ENCODE data around the gene CNTLN. TPM values are rescaled to one million over a fixed set of nuclear protein-coding genes. Genes with fewer than 3 reads are reported as not detected.
A peak's percentile ranks its signal among the peaks of the same experiment; 100 is the strongest.

Gene CNTLN
- total RNA-seq, 1 experiment from 2014 or later, result 15.0 TPM

GRCh38 chr9:17229945-17230560 lies 95.2 kb downstream of the CNTLN start:
- H3K9me3 Mint-ChIP-seq, result no peaks in the 10 kb centered on the region
- no peak overlapping the region for H3K27ac ChIP-seq (ENCODE audit: insufficient read length, low read depth, low read length)
- no peak overlapping the region for H3K18ac ChIP-seq (ENCODE audit: insufficient read length, low read depth, low read length)
- no peaks in the 10 kb centered on the region for H3K4me1 ChIP-seq (ENCODE audit: insufficient read depth, low read length)
- H3K27me3 Mint-ChIP-seq (ENCODE audit: low read depth), result no peaks in the 10 kb centered on the region
- H3K4me2 ChIP-seq (ENCODE audit: insufficient read depth, insufficient read length, low read length), result no peak overlapping the region
- no peak overlapping the region for H4K91ac ChIP-seq (ENCODE audit: insufficient read length, low read depth, low read length)
- no peaks in the 10 kb centered on the region for H3K9me3 ChIP-seq (ENCODE audit: control insufficient read depth, low read depth, low read length)
- no peak overlapping the region for H2BK12ac ChIP-seq (ENCODE audit: insufficient read length, low read depth, low read length)
- H3K79me2 ChIP-seq (ENCODE audit: insufficient read depth, low read length), result no peaks in the 10 kb centered on the region
- no peak overlapping the region for H3K4ac ChIP-seq (ENCODE audit: low read depth, low read length)
- no peak overlapping the region for H3K23ac ChIP-seq (ENCODE audit: insufficient read length, low read depth, low read length)
- H4K20me1 ChIP-seq (ENCODE audit: control insufficient read depth, insufficient read depth, insufficient read length), result no peaks in the 10 kb centered on the region
- H3K14ac ChIP-seq (ENCODE audit: insufficient read depth, low read length), result no peak overlapping the region
- no peak overlapping the region for H3T11ph ChIP-seq (ENCODE audit: low read length)
- H3K56ac ChIP-seq (ENCODE audit: insufficient read length, low read depth, low read length), result no peak overlapping the region
- H2AK5ac ChIP-seq (ENCODE audit: insufficient read length, low read length), result no peak overlapping the region
- no peak overlapping the region for H2BK15ac ChIP-seq (ENCODE audit: low read depth, low read length)
- WGBS (ENCODE audit: extremely low coverage, insufficient read length, low lambda C conversion rate), result no CpG with 5 or more reads among the region's 4 CpGs
- no peak overlapping the region for H2AFZ ChIP-seq (ENCODE audit: low read length)
- peak overlapping the region; percentile 76 to 97 (median 91) for H3K27ac Mint-ChIP-seq
- H3K4me3 Mint-ChIP-seq, result no peak overlapping the region
- H3K9ac ChIP-seq (ENCODE audit: extremely low read depth, insufficient read length, low read length), result no peak overlapping the region
- H4K5ac ChIP-seq (ENCODE audit: insufficient read length, low read depth, low read length), result no peak overlapping the region
- H4K8ac ChIP-seq (replicated peaks; ENCODE audit: insufficient read length, low read depth, low read length), result no peak overlapping the region
- no peak for TF ChIP-seq CTCF (conservative IDR thresholded peaks at IDR 0.05)
- no peaks in the 10 kb centered on the region for H3K27me3 ChIP-seq (ENCODE audit: insufficient read depth, low read length)
- no peaks in the 10 kb centered on the region for H3K79me1 ChIP-seq (ENCODE audit: insufficient read depth, low read depth, low read length, poor library complexity, severe bottlenecking)
- DNase-seq, result no peak
- peaks cover 9 to 15% of the 10 kb centered on the region in 2 experiments for H3K4me1 Mint-ChIP-seq
- no peak overlapping the region for H2BK5ac ChIP-seq (ENCODE audit: insufficient read length, low read length)
- no peaks in the 10 kb centered on the region; a peak in 2 of 7 replicates for H3K36me3 Mint-ChIP-seq (ENCODE audit: insufficient read depth in 1 of 3, low read depth in 3 of 3)
- H2BK20ac ChIP-seq (ENCODE audit: low read depth, low read length, poor library complexity, severe bottlenecking), result no peak overlapping the region
- H3K23me2 ChIP-seq (ENCODE audit: insufficient read length, low read depth, low read length, poor library complexity, severe bottlenecking), result no peaks in the 10 kb centered on the region
- H2BK120ac ChIP-seq (ENCODE audit: low read depth, low read length, poor library complexity, severe bottlenecking), result no peak overlapping the region
